ENCODE data around the gene AGMO.
"Not testable (repeated sequence)": the region's sequence is repeated elsewhere in the genome, so short reads cannot be mapped to it uniquely, and the experiment has no call there.

Gene AGMO

DNA sequence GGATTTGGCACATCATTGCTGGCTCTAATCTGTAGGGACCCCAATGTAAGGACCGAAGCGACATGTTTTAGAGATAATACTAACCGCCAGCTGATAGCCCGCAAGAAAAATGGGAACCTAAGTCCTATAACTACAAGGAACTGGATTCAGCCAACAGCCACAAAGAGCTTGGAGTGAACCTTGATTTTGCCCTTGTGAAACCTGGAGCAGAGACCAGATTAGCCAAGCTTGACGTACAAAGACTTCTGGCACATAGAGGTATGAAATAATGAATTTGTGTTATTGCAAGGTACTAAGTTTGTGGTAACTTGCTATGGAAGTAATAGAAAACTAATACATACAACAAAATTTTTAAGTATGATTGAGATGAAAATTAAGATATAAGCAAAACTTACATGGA, 246.9 kb downstream of the AGMO start:
- DNase-seq (ENCODE audit: low spot score), result no peak

DNA sequence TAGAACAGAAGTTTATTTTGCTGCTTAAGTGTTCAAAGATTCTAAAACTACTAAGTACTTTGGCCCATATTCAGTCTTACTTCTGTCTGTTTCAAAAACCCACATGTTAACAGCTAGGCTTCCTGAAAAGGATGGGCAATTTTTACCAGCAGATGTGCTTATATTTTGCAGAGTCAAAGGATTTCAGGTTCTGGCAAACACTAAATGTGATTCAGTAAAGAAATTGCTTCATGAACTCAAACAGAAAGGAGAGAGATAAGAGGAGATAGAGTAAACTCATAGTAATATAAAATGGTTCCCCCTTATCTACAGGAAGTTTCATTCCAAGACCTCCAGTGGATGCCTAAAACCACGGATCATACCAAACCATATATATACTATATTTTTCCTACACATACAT, 248.5 kb downstream of the AGMO start:
- DNase-seq (ENCODE audit: low spot score), result no peak

DNA sequence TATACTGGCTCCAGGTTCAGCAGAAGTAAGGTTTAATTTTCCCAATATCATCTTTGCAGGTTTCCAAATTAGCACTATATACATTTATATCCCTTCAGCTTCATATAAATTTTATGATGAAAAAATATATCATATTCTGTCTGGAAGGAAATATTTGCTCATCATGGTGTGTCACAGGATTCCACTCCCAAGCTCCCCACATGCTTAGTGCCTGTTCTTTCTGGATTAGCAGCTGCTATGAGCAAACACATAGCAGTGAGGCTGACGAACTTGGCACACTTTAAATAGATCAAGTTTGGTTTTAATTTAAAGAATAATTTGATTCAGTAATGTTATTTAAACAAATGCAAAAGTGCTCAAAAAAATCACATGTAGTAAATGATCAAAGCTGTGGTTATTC, 251.9 kb downstream of the AGMO start:
- no peak for DNase-seq (ENCODE audit: low spot score)

DNA sequence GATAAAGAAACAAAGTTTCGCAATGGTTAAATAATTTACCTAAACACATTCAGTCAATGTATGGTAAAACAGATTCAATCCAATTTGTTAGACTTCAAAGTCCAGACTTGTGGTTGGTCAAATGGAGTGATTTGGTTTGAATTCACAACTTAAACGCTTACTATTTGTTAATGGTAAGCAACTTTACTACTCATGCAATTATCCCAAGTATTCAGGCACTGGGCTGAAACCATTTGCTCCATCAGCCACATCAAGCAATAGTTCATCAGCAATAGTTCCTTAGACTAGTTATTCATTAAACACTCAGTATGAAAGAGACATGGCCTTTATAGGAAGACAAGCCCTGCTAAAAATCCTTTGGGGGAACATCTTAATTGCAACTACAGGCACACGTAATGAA, 253.0 kb downstream of the AGMO start:
- DNase-seq (ENCODE audit: low spot score), result no peak

DNA sequence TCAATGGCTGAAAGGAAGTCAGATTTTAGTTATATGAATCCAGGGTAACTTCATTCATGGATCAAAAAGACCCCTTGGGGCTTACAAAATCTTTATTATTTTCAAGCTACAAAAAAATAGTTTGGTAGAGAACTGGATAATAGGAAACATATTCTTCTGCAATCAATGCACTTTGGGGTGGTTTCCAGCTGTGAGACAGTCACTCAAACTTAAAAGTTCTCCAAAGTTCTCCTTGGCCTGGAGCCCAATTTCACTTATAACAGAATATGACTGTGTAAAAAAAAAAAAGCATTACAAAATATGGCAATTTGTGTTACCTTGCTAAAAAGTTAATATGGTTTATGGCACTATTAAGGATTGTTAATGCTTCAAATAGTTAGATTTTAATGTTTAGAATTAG, 255.5 kb downstream of the AGMO start:
- DNase-seq (ENCODE audit: low spot score), result no peak

DNA sequence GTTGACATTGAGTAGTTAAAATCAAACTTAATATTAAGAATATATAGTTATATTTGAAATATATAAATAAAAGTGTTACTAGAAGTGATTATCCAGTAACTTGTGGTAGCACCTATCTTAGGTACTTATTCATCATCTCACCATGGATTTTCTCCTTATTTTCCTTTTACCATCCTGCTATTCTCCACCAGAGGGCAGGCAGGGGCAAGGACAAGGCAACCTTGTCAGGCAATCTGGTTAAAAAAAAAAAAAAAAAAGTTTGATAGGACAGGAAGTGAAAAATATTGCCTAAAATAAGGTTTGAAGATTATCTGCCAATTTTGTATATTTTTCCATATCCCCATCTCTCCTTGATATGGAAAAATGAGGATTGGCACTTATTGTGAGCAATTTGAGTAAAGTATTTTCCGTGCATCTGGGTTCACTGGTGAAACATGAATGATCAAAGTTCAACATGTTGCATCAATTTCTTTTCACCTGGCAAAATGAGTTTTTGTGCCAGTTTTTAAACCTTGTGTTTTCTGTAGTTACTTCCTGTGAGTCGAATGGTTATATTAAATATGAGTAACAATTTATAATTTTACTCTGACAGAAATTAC, 256.7 kb downstream of the AGMO start:
- DNase-seq (ENCODE audit: low spot score), result peak; percentile 45

DNA sequence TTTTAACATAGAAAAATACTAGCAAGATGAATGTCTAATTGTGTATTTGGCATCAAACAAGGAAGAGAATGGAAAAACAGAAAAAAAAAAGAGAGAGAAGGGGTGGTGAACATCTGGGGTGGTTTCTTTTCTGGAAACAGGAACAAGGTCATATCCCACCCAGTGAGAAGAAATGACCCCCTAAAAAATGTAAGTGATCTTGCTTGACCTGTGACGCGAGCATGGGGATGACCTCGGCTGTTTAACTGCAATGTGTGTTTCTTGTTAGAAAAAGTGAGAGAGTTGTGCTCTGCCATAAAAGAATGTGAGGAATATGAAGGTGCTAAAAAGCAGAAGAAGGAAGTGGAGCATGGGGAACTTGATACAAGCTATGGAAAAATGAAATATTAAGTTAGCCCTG, 258.5 kb downstream of the AGMO start:
- no peak for DNase-seq (ENCODE audit: low spot score)

DNA sequence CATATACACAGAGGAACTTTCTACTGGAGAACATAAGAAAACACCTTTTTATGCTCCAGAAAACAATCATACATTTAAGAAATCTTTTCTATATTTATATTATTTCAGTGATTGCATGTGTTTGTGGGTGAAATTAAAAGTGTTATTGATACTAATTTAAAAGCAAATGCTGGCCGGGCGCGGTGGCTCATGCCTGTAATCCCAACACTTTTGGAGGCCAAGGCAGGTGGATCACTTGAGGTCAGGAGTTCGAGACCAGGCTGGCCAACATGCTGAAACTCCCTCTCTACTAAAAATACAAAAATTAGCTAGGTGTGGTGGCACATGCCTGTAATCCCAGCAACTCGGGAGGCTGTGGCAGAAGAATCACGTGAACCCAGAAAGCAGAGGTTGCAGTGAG, 260.8 kb downstream of the AGMO start:
- DNase-seq (ENCODE audit: low spot score), result not testable (repeated sequence)

DNA sequence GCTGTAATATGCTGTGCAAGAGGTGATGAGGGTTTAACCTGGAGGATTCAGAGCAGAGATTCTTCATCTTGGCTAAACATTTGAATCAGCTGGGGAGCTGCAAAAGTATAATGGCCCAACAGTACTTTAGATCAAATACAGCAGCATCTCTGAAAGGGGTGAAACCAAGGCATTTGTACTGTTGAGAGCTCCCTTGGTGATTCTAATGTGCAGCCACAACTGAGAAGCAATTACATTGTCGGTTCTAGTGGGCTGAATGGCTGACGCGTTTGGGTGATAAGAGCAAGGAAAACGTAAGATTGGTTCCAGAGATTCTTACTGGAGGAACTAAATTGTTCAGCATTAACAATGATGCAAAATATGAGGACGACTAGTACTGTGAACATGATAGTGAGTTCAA, 269.7 kb downstream of the AGMO start:
- no peak for DNase-seq (ENCODE audit: low spot score)

DNA sequence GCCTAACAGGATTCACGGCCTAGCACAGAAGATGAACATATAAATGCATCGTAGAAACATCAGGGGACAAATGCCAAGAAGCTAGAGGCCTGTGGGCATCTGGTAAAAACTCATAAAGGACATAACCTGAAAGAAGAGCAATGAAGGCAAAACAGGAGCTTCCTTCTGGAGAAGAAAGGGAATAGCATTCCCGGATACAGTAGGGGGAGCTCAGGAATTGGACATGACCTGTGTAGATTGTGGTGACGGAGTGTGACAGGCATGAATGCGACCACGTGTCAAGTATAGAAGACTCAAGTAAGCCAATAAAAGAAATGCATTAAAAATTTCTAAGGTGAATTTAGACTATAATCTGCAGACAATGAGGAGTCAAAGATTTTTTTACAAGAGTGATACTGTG, 270.1 kb downstream of the AGMO start:
- no peak for DNase-seq (ENCODE audit: low spot score)

DNA sequence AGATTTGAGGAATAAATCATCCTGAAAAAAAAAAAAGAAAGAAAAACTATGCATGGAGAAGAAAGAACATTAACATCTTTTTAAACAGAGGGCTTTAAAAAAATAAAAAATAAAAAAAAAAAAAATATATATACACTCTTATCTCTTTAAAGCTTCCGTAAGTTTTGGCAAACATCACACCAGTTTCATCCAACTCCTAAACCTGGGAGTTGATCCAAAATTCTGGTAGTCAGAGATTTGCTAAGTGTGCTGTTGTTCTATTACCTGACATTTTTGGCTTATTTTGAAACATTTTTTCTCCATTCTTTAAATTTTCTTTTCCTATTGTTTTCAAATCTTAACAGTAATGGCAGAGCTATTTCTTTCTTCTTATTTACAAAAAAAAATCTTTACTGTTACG, 273.1 kb downstream of the AGMO start:
- no peak for DNase-seq (ENCODE audit: low spot score)

DNA sequence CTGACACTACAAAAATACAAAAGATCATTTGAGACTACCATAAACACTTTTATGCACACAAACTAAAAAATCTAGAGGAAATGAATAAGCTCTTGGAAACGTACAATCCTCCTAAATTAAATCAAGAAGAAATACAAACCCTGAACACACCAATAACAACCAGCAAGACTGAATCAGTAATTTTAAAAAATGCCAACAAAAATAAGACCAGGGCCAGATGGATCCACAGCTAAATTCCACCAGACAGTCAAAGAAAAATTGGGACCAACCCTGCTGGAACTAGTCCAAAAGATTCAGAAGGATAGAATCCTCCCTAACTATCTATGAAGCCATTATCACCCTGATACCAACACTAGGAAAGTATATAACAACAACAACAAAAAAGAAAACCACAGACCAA, 277.4 kb downstream of the AGMO start:
- no peak for DNase-seq (ENCODE audit: low spot score)

DNA sequence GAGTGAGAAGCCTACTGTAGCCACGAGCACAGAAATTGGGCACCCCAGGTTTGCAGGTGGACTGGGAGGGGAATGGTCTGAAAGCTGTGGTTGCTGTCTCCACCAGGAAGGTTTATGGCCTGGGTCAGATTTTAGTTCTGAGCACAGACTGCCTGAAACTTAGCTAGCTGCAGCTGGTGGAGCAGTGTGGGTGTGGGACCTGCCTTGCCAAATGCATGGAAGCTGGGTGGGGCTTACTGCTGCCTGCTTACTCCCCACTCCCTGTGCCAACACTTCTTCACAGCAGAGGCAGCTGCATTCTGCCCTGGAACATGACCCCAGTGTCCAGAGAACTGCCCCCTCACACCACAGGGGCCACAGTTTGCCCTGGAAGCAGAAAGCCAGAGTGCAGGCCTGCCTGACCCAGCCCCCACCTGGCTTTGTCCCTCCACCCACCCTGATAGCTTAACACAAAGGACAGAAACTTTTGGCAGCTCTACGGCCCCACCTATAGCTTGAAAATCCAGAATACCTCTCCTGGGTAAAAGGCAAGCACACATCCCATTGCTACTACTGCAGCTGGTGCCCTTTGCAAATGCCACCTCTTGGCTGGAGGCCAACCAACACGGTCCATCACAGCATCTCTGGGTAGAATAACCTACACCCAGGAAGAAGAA, 281.6 kb downstream of the AGMO start:
- DNase-seq (ENCODE audit: low spot score), result no peak

DNA sequence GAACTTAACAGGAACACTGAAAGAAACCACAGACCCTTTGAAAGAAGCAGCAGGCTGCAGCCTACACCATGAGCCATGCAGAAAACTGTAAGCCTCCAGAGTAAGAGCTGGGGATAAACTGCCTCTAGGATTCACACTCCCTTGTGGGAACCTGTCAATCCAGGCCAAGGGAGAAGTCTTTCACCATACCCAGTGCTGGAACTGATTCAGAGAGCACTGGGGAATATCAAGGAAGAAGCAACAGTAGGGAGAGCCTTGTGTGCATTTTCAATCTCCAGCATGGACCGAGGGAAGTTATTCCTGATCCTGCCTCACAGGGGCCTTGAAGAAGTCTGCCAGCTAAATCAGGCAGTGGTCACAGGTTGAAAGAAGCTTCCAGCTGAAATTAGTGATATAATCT, 282.2 kb downstream of the AGMO start:
- no peak for DNase-seq (ENCODE audit: low spot score)

DNA sequence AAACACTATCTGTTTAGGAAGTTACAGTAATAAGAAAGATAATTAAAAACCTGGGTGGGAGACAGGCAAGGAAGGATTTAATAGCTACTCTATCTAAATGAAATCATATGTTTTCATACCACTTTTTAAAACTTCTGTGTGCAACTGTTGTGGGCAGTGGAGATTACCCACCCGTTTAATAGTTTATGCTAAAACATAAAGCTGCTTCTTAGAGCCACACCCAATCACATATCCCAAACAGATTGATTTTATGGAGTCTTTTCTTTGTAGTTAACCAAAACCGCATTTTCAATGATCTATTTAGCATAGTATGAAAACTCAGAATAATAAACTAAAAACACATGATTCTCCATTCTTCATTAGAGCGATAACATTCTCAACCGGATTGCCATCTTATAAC, 304.1 kb downstream of the AGMO start:
- no peak for DNase-seq (ENCODE audit: low spot score)

DNA sequence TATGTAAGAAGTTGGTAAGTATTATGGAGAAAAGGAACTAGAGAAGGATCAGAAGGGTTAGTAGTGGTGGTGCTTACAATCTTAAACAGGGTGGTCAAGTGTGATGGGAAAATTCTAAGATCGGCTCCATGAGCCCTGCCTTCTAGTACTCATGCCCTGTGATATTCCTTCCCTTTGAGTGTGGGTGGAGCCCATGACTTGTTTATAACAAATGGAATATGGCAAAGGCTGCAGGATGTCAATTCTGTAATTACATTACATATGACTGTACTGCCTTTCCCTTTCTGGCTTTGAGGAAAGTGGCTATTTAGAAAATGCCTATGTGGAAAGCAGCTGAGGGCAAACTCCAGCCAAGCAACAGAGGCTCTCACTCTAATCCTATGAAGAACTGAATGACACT, 309.6 kb downstream of the AGMO start:
- no peak for DNase-seq (ENCODE audit: low spot score)

DNA sequence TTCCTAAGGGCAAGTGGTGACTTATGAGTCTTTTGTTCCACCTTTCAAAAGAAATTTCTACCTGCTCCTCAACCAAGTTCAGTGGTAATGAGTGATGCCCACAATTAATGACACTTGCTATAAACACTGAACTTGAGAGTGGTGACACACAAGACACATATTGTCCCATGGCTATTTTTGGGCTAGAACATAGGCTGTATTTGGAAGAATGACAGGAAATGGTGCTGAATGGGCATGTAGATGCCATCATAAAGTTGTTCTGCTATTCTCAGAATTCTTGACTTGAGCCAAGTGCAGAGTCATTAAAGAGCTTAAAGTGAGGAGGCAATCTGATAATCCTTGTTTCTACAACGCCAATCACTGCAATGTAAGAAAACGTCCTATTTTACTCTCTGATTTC, 313.3 kb downstream of the AGMO start:
- DNase-seq (ENCODE audit: low spot score), result no peak

DNA sequence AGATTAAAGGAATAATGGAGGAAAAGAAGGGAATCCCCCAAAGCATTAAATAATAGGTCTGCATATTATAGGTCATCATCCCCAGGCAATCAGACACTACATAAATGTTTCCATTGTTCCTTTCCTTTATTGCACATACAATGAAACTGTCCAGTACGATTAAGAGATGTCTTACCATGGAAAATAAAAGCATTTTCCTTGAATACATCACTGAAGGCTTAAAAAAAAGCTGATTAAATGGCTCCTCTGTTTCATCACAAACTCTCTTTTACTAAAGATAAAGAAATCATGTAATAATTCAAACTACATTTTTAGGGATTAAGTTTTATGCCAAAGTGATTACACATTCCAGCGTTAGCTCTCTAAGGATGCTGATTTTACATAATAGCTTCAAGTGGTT, 316.0 kb downstream of the AGMO start:
- peak; percentile 38 for DNase-seq (ENCODE audit: low spot score)

DNA sequence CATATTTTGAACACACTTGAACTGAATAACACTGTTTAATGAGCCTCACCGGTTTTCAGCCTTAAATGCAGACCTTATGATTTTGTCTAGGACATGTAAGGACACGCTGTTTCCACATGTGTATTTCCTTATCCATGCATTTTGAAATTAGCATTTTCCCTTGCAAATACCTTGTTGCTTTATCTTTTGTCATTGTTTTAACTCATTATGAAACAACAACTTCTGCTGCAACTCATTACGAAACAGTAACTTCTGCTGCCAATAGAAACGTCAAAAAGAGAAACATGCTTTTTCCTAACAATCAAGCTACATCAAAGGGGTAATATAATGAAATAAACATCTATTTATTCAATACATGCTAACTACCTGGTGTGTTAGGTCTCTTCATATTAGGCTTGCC, 322.0 kb downstream of the AGMO start:
- no peak for DNase-seq (ENCODE audit: low spot score)

DNA sequence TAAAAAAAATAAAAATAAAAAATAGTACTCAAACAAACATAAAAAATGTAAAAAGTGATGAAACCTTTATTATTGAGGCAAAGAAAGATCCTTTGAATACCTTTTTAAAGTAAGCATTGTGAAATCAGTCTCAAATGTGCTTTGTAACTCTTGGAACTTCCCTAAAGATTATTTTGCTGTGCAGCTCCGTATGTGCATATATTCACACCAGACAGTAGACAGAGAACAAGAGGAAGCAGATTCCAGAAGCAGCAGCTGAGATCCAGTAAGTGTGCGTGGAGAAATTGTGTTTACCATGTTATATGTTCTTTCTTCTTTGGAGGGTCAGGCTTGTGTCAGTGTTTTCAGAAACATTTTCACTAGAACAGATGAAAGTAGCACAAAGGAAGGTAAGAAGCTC, 324.9 kb downstream of the AGMO start:
- DNase-seq (ENCODE audit: low spot score), result no peak

DNA sequence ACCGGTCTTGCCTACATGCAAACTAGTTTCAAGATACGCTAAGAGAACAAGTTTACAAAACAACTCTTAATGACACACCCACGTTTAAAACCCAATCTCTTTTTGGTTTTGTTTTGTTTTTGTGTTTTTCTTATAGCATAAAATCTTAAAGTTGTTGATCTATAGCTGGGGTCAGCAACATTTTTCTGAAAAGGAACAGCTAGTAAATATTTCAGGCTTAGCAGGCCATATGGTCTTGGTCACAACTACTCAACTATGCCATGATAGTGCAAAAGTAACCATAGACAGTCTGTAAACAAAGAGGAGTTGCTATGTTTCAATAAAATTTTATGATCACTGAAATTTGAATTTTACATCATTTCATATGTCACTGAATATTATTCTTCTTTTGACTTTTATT, 327.4 kb downstream of the AGMO start:
- no peak for DNase-seq (ENCODE audit: low spot score)

DNA sequence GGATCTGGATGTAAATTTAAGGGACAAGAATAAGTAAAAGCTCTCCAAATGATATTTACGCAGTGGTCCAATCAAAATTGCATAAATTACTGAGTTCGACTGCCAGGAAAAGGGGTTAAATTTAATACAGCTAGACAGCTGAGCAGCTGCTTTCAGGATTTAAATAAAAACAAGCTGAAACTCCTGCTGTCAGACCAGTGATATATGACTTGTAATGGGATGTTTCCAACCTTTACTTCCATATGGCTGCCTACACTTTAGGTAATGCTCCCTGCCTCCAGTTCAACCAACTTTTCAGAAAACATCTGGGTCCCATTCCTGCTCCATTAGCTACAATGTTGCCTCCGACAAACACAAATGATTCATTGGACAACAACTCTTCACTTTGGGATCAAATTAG, 333.0 kb downstream of the AGMO start:
- DNase-seq (ENCODE audit: low spot score), result no peak

DNA sequence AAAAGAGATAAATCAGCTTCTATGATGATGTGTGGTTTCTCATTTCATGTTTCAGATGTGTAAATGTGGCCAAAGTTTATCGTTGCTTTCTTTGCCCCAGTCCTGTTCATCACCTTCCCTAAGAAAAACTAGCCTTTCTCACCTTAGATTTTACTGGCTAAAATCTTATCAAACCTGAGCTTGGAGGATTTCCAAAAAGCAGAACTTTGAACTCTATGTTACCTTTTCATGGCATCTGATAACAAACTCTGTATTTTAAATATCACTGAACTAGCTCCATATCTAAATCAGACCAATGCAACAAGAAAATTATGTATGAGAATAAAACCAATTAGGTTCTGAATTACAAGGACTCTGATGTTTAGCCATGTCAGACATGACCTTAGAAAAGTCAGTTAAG, 335.8 kb downstream of the AGMO start:
- no peak for DNase-seq (ENCODE audit: low spot score)

DNA sequence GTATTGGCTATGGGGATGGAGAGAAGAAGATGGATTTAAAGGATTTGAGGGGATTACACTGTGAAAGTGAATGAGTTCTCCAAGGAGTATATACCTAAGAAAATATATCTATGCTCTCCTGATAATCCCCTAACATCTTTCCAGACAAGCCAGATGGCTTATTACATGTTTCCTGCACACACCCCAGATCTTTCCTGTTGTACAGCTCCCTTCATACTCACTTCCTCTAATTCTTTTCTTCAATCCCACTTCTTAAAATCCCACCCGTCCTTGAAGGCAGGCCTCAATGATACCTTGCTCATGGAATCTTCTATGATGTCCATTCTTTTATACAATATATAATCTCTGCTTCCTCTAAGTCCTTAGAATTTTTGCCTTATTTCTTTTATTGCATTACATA, 342.1 kb downstream of the AGMO start:
- DNase-seq (ENCODE audit: low spot score), result no peak

DNA sequence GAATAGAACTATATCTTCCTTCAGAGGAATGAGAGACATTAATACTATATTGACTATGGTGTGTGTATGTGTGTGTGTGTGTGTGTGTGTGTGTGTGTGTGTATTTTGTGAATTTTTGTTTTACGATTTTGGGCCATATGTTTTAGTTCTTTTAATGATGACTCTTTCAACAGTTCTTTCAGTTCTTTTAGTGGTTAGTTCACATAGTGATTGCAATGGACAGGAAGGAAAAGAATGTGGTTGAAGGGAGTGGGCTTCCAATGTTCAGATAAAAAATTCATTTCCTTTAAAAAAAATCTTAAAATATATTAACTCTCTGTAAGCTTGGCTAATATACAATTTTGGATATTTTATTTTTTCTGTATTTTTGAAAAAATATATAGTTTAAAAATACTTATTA, 343.6 kb downstream of the AGMO start:
- no peak for DNase-seq (ENCODE audit: low spot score)

All from COLO829 (cell line).